Fibroblast of skin of left quadriceps (primary cell): ENCODE data around the gene PNCK.
A peak's percentile ranks its signal among the peaks of the same experiment; 100 is the strongest.
"Not testable (repeated sequence)": the region's sequence is repeated elsewhere in the genome, so short reads cannot be mapped to it uniquely, and the experiment has no call there.

Experiments used
- DNase-seq, 2 experiments: peaks; one replicate each; pipeline ENCODE4 v3.0.0-alpha.2; 2013; ENCODE audit warnings: low read depth in 2 of 2

PNCK gene

GRCh38 chrX:153699210-153699783 lies 25.7 kb upstream of the PNCK start:
- DNase-seq: not testable (repeated sequence)

- DNase-seq: no peak
These were observed 24.6 kb upstream of the PNCK start for GRCh38 chrX:153697924-153698865.

- DNase-seq: not testable (repeated sequence)
These were observed 23.5 kb upstream of the PNCK start for GRCh38 chrX:153696986-153697722.

GRCh38 chrX:153696538-153696937 lies 22.9 kb upstream of the PNCK start:
- DNase-seq: not testable (repeated sequence)

GRCh38 chrX:153696100-153696499 lies 22.5 kb upstream of the PNCK start:
- DNase-seq: no peak

- no peak for DNase-seq
These were observed 21.2 kb upstream of the PNCK start for GRCh38 chrX:153694687-153695270.

- not testable (repeated sequence) for DNase-seq
These were observed 20.6 kb upstream of the PNCK start for GRCh38 chrX:153694256-153694655.

- DNase-seq: no peak
These were observed 19.8 kb upstream of the PNCK start for GRCh38 chrX:153693216-153694086.

GRCh38 chrX:153692611-153693156 lies 19.1 kb upstream of the PNCK start:
- no peak for DNase-seq

- no peak for DNase-seq
These were observed 18.4 kb upstream of the PNCK start for GRCh38 chrX:153692003-153692402.

GRCh38 chrX:153691032-153691827 lies 17.6 kb upstream of the PNCK start:
- DNase-seq: not testable (repeated sequence)

- no peak for DNase-seq
These were observed 16.9 kb upstream of the PNCK start for GRCh38 chrX:153690466-153690865.

GRCh38 chrX:153689654-153690465 lies 16.2 kb upstream of the PNCK start:
- DNase-seq: no peak

- no peak for DNase-seq
These were observed 15.4 kb upstream of the PNCK start for GRCh38 chrX:153688911-153689590.

GRCh38 chrX:153688506-153688905 lies 14.9 kb upstream of the PNCK start:
- DNase-seq: no peak

- DNase-seq: no peak
These were observed 14.5 kb upstream of the PNCK start for GRCh38 chrX:153688071-153688470.

- DNase-seq: peak; percentile 19 to 25
These were observed 13.8 kb upstream of the PNCK start, which contains the start of gene SLC6A8 for GRCh38 chrX:153687121-153688039. Gene SLC6A8, plus strand, starts transcription at chrX:153687926. Its CDS starts 649 bp downstream, at chrX:153688575.
